ENCODE results near the gene MARCHF3.

- no peak for TF ChIP-seq CTCF (IDR thresholded peaks at IDR 0.05)
- TF ChIP-seq POLR2A (IDR thresholded peaks at IDR 0.05): no peak
Observed at GRCh38 chr5:127028822-127029457, 1.4 kb downstream of the MARCHF3 start.
